Inflammatory macrophage (primary cell): ENCODE data around the gene ELOVL1.
A peak's percentile ranks its signal among the peaks of the same experiment; 100 is the strongest.

Experiments
- DNase-seq, 2 donors: peaks; one replicate each; pipeline ENCODE4 v3.0.0-alpha.2; 2020 to 2022

ELOVL1 gene

GRCh38 chr1:43324810-43325209 lies 43.0 kb downstream of the ELOVL1 start:
- DNase-seq: no peak

- no peak for DNase-seq
These were observed 45.3 kb downstream of the ELOVL1 start for GRCh38 chr1:43322506-43322905.

- no peak for DNase-seq
These were observed 46.4 kb downstream of the ELOVL1 start for GRCh38 chr1:43321331-43321891.

GRCh38 chr1:43319766-43320165 lies 48.0 kb downstream of the ELOVL1 start:
- DNase-seq: peak in 1 of 2 donors; percentile 29

- no peak for DNase-seq
These were observed 48.5 kb downstream of the ELOVL1 start for GRCh38 chr1:43319288-43319687.

- no peak for DNase-seq
These were observed 49.0 kb downstream of the ELOVL1 start for GRCh38 chr1:43318831-43319230.

GRCh38 chr1:43317817-43318471 lies 49.9 kb downstream of the ELOVL1 start:
- DNase-seq: peak in 1 of 2 donors; percentile 35

GRCh38 chr1:43316738-43317520 lies 50.9 kb downstream of the ELOVL1 start:
- no peak for DNase-seq

GRCh38 chr1:43315963-43316737 lies 51.7 kb downstream of the ELOVL1 start:
- DNase-seq: peak in 1 of 2 donors; percentile 24

GRCh38 chr1:43315481-43315880 lies 52.3 kb downstream of the ELOVL1 start:
- no peak for DNase-seq

GRCh38 chr1:43314233-43314632 lies 53.6 kb downstream of the ELOVL1 start:
- no peak for DNase-seq

GRCh38 chr1:43313771-43314170 lies 54.0 kb downstream of the ELOVL1 start:
- DNase-seq: no peak
